ENCODE data around the gene NELL2.

Gene NELL2

GRCh38 chr12:44477331-44477980 lies 398.7 kb downstream of the NELL2 start:
- no peak overlapping the region for H2AK5ac ChIP-seq (ENCODE audit: low read length)
- no peaks in the 10 kb centered on the region for H3K27me3 ChIP-seq (ENCODE audit: insufficient read depth, low read length)
- no CpG with 5 or more reads among the region's 6 CpGs for WGBS (ENCODE audit: extremely low coverage, insufficient coverage, insufficient read length)
- H3K14ac ChIP-seq (ENCODE audit: low read length): no peak overlapping the region
- no peak overlapping the region for H4K8ac ChIP-seq (ENCODE audit: low read depth, low read length)
- H3K18ac ChIP-seq (ENCODE audit: low read length): no peak overlapping the region
- no peak overlapping the region for H3K4me2 ChIP-seq (ENCODE audit: low read length)
- no peak overlapping the region for H2BK12ac ChIP-seq (ENCODE audit: low read length)
- no peak overlapping the region for H4K91ac ChIP-seq (ENCODE audit: low read depth, low read length)
- H3K79me2 ChIP-seq (ENCODE audit: control insufficient read depth, insufficient read depth, low read length, poor library complexity): no peaks in the 10 kb centered on the region
- no peak overlapping the region for H3K9ac ChIP-seq (ENCODE audit: low read length)
- H3K27ac ChIP-seq (ENCODE audit: low read depth, low read length): no peak overlapping the region
- H3K79me1 ChIP-seq (ENCODE audit: low read length): no peaks in the 10 kb centered on the region
- no peak overlapping the region for H3K23ac ChIP-seq (ENCODE audit: low read length)
- H2BK120ac ChIP-seq (ENCODE audit: insufficient read depth, low read length, poor library complexity): no peak overlapping the region
- H4K12ac ChIP-seq (ENCODE audit: low read depth, low read length): no peak overlapping the region
- no peaks in the 10 kb centered on the region for H3K36me3 ChIP-seq (ENCODE audit: control insufficient read depth in 1 of 2, insufficient read depth in 2 of 2, low read length in 2 of 2)
- H2AFZ ChIP-seq (ENCODE audit: insufficient read depth, low read length, poor library complexity): no peak overlapping the region
- no peak overlapping the region for H3K4me3 ChIP-seq (ENCODE audit: low read depth, low read length)
- DNase-seq: no peak
- no peaks in the 10 kb centered on the region for H3K4me1 ChIP-seq (ENCODE audit: control insufficient read depth in 1 of 2, insufficient read depth in 2 of 2, low read length in 2 of 2)
- no peak overlapping the region for H3K4ac ChIP-seq (ENCODE audit: low read depth, low read length)
- no peak overlapping the region for H2BK5ac ChIP-seq (ENCODE audit: low read depth, low read length, poor library complexity)
- H3K9me3 ChIP-seq (ENCODE audit: insufficient read depth, low read depth, low read length): peaks cover 12% of the 10 kb centered on the region

GRCh38 chr12:44476683-44477082 lies 399.4 kb downstream of the NELL2 start:
- Histone ChIP-seq H3K79me1 (ENCODE audit: low read length) (no peaks in the 10 kb centered on the region), H2BK12ac (ENCODE audit: low read length) (no peak overlapping the region), H2BK5ac (ENCODE audit: low read depth, low read length, poor library complexity) (no peak overlapping the region), H2AK5ac (ENCODE audit: low read length) (no peak overlapping the region), H4K8ac (ENCODE audit: low read depth, low read length) (no peak overlapping the region), H3K4me3 (ENCODE audit: low read depth, low read length) (no peak overlapping the region), H4K91ac (ENCODE audit: low read depth, low read length) (no peak overlapping the region), H3K79me2 (ENCODE audit: control insufficient read depth, insufficient read depth, low read length, poor library complexity) (no peaks in the 10 kb centered on the region), H2BK120ac (ENCODE audit: insufficient read depth, low read length, poor library complexity) (no peak overlapping the region), H2AFZ (ENCODE audit: insufficient read depth, low read length, poor library complexity) (no peak overlapping the region), H3K27me3 (ENCODE audit: insufficient read depth, low read length) (no peaks in the 10 kb centered on the region), H3K4me2 (ENCODE audit: low read length) (no peak overlapping the region), H3K9me3 (ENCODE audit: insufficient read depth, low read depth, low read length) (peaks cover 12% of the 10 kb centered on the region), H3K36me3 (ENCODE audit: control insufficient read depth in 1 of 2, insufficient read depth in 2 of 2, low read length in 2 of 2) (no peaks in the 10 kb centered on the region), H3K23ac (ENCODE audit: low read length) (no peak overlapping the region), H3K27ac (ENCODE audit: low read depth, low read length) (no peak overlapping the region), H3K4me1 (ENCODE audit: control insufficient read depth in 1 of 2, insufficient read depth in 2 of 2, low read length in 2 of 2) (no peaks in the 10 kb centered on the region), H3K4ac (ENCODE audit: low read depth, low read length) (no peak overlapping the region), H3K18ac (ENCODE audit: low read length) (no peak overlapping the region), H4K12ac (ENCODE audit: low read depth, low read length) (no peak overlapping the region), H3K14ac (ENCODE audit: low read length) (no peak overlapping the region), H3K9ac (ENCODE audit: low read length) (no peak overlapping the region)
- no CpG with 5 or more reads among the region's 2 CpGs for WGBS (ENCODE audit: extremely low coverage, insufficient coverage, insufficient read length)
- DNase-seq: no peak

DNA sequence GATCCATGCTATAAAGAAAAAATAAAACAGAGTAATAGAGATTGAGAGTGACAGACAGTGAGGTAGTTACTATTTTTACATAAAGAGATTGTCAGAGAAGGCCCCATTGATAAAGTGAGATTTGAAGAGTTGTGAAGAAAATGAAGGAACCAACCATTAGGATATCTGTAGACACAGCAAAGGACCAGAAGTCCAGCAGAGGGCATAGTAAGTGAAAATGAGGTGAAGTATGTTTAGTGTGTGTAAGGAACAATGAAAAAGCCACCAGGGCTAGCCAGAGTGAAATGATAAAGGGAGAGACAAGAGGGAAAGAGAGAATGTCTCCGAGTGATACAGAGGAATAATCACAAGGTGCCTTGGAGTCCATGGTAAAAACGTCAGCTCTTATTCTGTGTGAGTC lies 411.0 kb downstream of the NELL2 start:
- H4K91ac ChIP-seq (ENCODE audit: low read depth, low read length): no peak overlapping the region
- H2AFZ ChIP-seq (ENCODE audit: insufficient read depth, low read length, poor library complexity): no peak overlapping the region
- H3K23ac ChIP-seq (ENCODE audit: low read length): no peak overlapping the region
- no peak overlapping the region for H3K9ac ChIP-seq (ENCODE audit: low read length)
- no peak overlapping the region for H2BK12ac ChIP-seq (ENCODE audit: low read length)
- no peak overlapping the region for H3K18ac ChIP-seq (ENCODE audit: low read length)
- H3K27me3 ChIP-seq (ENCODE audit: insufficient read depth, low read length): no peaks in the 10 kb centered on the region
- no peaks in the 10 kb centered on the region for H3K79me2 ChIP-seq (ENCODE audit: control insufficient read depth, insufficient read depth, low read length, poor library complexity)
- H3K4me1 ChIP-seq (ENCODE audit: control insufficient read depth in 1 of 2, insufficient read depth in 2 of 2, low read length in 2 of 2): no peaks in the 10 kb centered on the region
- no CpG with 5 or more reads among the region's 2 CpGs for WGBS (ENCODE audit: extremely low coverage, insufficient coverage, insufficient read length)
- H3K4me2 ChIP-seq (ENCODE audit: low read length): no peak overlapping the region
- H3K79me1 ChIP-seq (ENCODE audit: low read length): no peaks in the 10 kb centered on the region
- H3K4ac ChIP-seq (ENCODE audit: low read depth, low read length): no peak overlapping the region
- no peak overlapping the region for H4K12ac ChIP-seq (ENCODE audit: low read depth, low read length)
- H3K27ac ChIP-seq (ENCODE audit: low read depth, low read length): no peak overlapping the region
- peak in 1 of 2 donors; percentile 12 for DNase-seq
- no peak overlapping the region for H3K14ac ChIP-seq (ENCODE audit: low read length)
- no peak overlapping the region for H2BK5ac ChIP-seq (ENCODE audit: low read depth, low read length, poor library complexity)
- no peak overlapping the region for H4K8ac ChIP-seq (ENCODE audit: low read depth, low read length)
- H2BK120ac ChIP-seq (ENCODE audit: insufficient read depth, low read length, poor library complexity): no peak overlapping the region
- no peaks in the 10 kb centered on the region for H3K36me3 ChIP-seq (ENCODE audit: control insufficient read depth in 1 of 2, insufficient read depth in 2 of 2, low read length in 2 of 2)
- no peaks in the 10 kb centered on the region for H3K9me3 ChIP-seq (ENCODE audit: insufficient read depth, low read depth, low read length)
- H3K4me3 ChIP-seq (ENCODE audit: low read depth, low read length): no peak overlapping the region
- H2AK5ac ChIP-seq (ENCODE audit: low read length): no peak overlapping the region

GRCh38 chr12:44464180-44464579 lies 411.9 kb downstream of the NELL2 start:
- H4K91ac ChIP-seq (ENCODE audit: low read depth, low read length): no peak overlapping the region
- no peak overlapping the region for H2BK5ac ChIP-seq (ENCODE audit: low read depth, low read length, poor library complexity)
- H3K9me3 ChIP-seq (ENCODE audit: insufficient read depth, low read depth, low read length): no peaks in the 10 kb centered on the region
- H2BK120ac ChIP-seq (ENCODE audit: insufficient read depth, low read length, poor library complexity): no peak overlapping the region
- no peak overlapping the region for H4K12ac ChIP-seq (ENCODE audit: low read depth, low read length)
- no peak overlapping the region for H4K8ac ChIP-seq (ENCODE audit: low read depth, low read length)
- WGBS (ENCODE audit: extremely low coverage, insufficient coverage, insufficient read length): no CpG with 5 or more reads among the region's 2 CpGs
- no peaks in the 10 kb centered on the region for H3K36me3 ChIP-seq (ENCODE audit: control insufficient read depth in 1 of 2, insufficient read depth in 2 of 2, low read length in 2 of 2)
- H2BK12ac ChIP-seq (ENCODE audit: low read length): no peak overlapping the region
- H3K4me2 ChIP-seq (ENCODE audit: low read length): no peak overlapping the region
- no peak overlapping the region for H3K23ac ChIP-seq (ENCODE audit: low read length)
- no peaks in the 10 kb centered on the region for H3K79me2 ChIP-seq (ENCODE audit: control insufficient read depth, insufficient read depth, low read length, poor library complexity)
- no peaks in the 10 kb centered on the region for H3K79me1 ChIP-seq (ENCODE audit: low read length)
- H3K27ac ChIP-seq (ENCODE audit: low read depth, low read length): no peak overlapping the region
- no peak overlapping the region for H3K9ac ChIP-seq (ENCODE audit: low read length)
- DNase-seq: no peak
- no peak overlapping the region for H3K14ac ChIP-seq (ENCODE audit: low read length)
- H2AK5ac ChIP-seq (ENCODE audit: low read length): no peak overlapping the region
- H3K18ac ChIP-seq (ENCODE audit: low read length): no peak overlapping the region
- no peak overlapping the region for H2AFZ ChIP-seq (ENCODE audit: insufficient read depth, low read length, poor library complexity)
- H3K27me3 ChIP-seq (ENCODE audit: insufficient read depth, low read length): no peaks in the 10 kb centered on the region
- no peak overlapping the region for H3K4me3 ChIP-seq (ENCODE audit: low read depth, low read length)
- H3K4me1 ChIP-seq (ENCODE audit: control insufficient read depth in 1 of 2, insufficient read depth in 2 of 2, low read length in 2 of 2): no peaks in the 10 kb centered on the region
- H3K4ac ChIP-seq (ENCODE audit: low read depth, low read length): no peak overlapping the region

Data from trophoblast cell (in vitro differentiated cells and primary cell).